Osteoblast (primary cell): ENCODE data around the gene THEM5. TPM values are rescaled to one million over a fixed set of nuclear protein-coding genes. Genes with fewer than 3 reads are reported as not detected.

Experiments
- DNase-seq: peaks from one replicate; pipeline ENCODE4 v3.0.0; 2011; ENCODE audit warnings: low spot score, mixed read lengths; ENCODE audit not compliant: insufficient read length; ENCODE audit errors: missing footprints
- H2AFZ ChIP-seq: 2 replicates; pipeline ENCODE4 v1.6.0; 2011; ENCODE audit warnings: mild to moderate bottlenecking, low read length
- H3K27ac ChIP-seq: 2 replicates; pipeline ENCODE4 v1.5.1; 2011; ENCODE audit warnings: mild to moderate bottlenecking, low read depth, low read length, moderate library complexity
- H3K27me3 ChIP-seq: 2 replicates; pipeline ENCODE4 v1.6.0; 2012; ENCODE audit warnings: mild to moderate bottlenecking, control low read depth, inconsistent platforms, low read length, moderate library complexity; ENCODE audit not compliant: insufficient read depth
- H3K36me3 ChIP-seq: 2 replicates; pipeline ENCODE4 v1.5.1; 2011; ENCODE audit warnings: mild to moderate bottlenecking, low read length, control low read depth, moderate library complexity; ENCODE audit not compliant: insufficient read depth
- H3K4me1 ChIP-seq: 2 replicates; pipeline ENCODE4 v1.5.1; 2011; ENCODE audit warnings: mild to moderate bottlenecking, low read length, control low read depth, moderate library complexity; ENCODE audit not compliant: insufficient read depth
- H3K4me2 ChIP-seq: 2 replicates; pipeline ENCODE4 v1.6.0; 2011; ENCODE audit warnings: mild to moderate bottlenecking, low read length; ENCODE audit not compliant: insufficient read depth
- H3K4me3 ChIP-seq: fragments of 200-600 bp; sonication (generic); 3 replicates; pipeline ENCODE4 v1.5.1; 2012; ENCODE audit warnings: mild to moderate bottlenecking, low read length, inconsistent platforms; ENCODE audit not compliant: insufficient read depth
- H3K79me2 ChIP-seq: 2 replicates; pipeline ENCODE4 v1.6.0; 2012; ENCODE audit warnings: mild to moderate bottlenecking, low read length, control low read depth, inconsistent platforms; ENCODE audit not compliant: insufficient read depth
- H3K9me3 ChIP-seq: 2 replicates; pipeline ENCODE4 v1.5.1; 2011; ENCODE audit warnings: low read depth, low read length, control low read depth
- H4K20me1 ChIP-seq: 2 replicates; pipeline ENCODE4 v1.6.0; 2012; ENCODE audit warnings: mild to moderate bottlenecking, low read length, control low read depth; ENCODE audit not compliant: insufficient read depth
- total RNA-seq: library from RNA; depleted of rRNA; stranded (reverse); fragments of >200 nt; gene quantifications from 2 replicates; pipeline ENCODE4 v1.2.3, GENCODE V29; 2012
- TF ChIP-seq, protein P1 (sequence below): IDR thresholded peaks from 2 replicates; pipeline ENCODE4 v1.5.1; 2011; ENCODE audit warnings: mild to moderate bottlenecking, low read depth, low read length, moderate library complexity; ENCODE audit errors: extremely low read depth

THEM5 gene
- total RNA-seq, 1 donor, result not detected

DNA sequence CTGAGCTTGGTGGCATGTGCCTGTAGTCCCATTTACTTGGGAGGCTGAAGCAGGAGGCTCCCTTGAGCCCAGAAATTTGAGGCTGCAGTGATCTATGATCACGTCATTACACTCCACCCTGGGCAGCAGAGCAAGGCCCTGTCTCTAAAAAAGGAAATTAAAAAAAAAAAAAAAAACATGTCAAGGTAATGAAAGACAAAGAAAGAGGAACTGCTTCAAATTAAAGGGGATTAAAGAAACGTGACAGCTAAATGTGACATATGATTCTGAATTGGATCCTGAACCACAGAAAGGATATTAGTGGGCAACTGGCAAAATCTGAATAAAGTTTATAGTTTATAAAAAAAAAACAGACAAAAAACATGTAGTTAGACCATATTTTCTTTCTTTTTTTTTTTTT, 10.1 kb downstream of the THEM5 start:
- peaks cover 35% of the 10 kb centered on the region for H3K4me1 ChIP-seq
- no peaks in the 10 kb centered on the region for H3K9me3 ChIP-seq
- H3K27me3 ChIP-seq, result peaks cover 34% of the 10 kb centered on the region
- H3K79me2 ChIP-seq, result no peaks in the 10 kb centered on the region
- DNase-seq, result no peak
- no peak overlapping the region for H2AFZ ChIP-seq
- no peaks in the 10 kb centered on the region for H3K36me3 ChIP-seq
- TF ChIP-seq, protein P1, sequence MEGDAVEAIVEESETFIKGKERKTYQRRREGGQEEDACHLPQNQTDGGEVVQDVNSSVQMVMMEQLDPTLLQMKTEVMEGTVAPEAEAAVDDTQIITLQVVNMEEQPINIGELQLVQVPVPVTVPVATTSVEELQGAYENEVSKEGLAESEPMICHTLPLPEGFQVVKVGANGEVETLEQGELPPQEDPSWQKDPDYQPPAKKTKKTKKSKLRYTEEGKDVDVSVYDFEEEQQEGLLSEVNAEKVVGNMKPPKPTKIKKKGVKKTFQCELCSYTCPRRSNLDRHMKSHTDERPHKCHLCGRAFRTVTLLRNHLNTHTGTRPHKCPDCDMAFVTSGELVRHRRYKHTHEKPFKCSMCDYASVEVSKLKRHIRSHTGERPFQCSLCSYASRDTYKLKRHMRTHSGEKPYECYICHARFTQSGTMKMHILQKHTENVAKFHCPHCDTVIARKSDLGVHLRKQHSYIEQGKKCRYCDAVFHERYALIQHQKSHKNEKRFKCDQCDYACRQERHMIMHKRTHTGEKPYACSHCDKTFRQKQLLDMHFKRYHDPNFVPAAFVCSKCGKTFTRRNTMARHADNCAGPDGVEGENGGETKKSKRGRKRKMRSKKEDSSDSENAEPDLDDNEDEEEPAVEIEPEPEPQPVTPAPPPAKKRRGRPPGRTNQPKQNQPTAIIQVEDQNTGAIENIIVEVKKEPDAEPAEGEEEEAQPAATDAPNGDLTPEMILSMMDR, result no peak
- H3K4me2 ChIP-seq, result no peak overlapping the region
- H3K4me3 ChIP-seq, result no peak overlapping the region
- peaks cover 3% of the 10 kb centered on the region for H4K20me1 ChIP-seq
- no peak overlapping the region for H3K27ac ChIP-seq

DNA sequence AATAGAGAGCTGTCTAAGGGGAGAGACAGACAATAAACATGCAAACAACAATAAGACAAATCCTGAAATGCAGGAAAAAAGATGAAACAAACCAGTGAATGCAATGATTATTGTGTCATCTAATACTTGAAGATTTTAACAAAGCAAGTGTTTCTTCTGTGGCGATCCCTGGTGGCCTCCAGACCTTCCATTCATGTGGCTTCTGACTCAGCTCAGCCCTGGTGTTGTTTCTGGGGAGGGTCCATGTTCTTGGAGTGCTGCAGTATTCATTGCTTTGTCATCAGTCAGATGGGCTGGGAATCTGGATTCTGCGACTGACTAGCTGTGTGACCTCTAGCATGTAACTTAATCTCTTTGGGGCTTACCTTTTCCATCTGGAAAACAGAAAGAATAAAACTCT, 12.4 kb downstream of the THEM5 start:
- H3K79me2 ChIP-seq, result no peaks in the 10 kb centered on the region
- no peak overlapping the region for H3K27ac ChIP-seq
- no peaks in the 10 kb centered on the region for H3K9me3 ChIP-seq
- no peaks in the 10 kb centered on the region for H3K36me3 ChIP-seq
- H4K20me1 ChIP-seq, result peaks cover 3% of the 10 kb centered on the region
- DNase-seq, result peak; percentile 98
- no peak overlapping the region for H2AFZ ChIP-seq
- H3K27me3 ChIP-seq, result peaks cover 48% of the 10 kb centered on the region
- H3K4me3 ChIP-seq, result no peak overlapping the region
- peak overlapping the region; percentile 6 for H3K4me2 ChIP-seq
- peaks cover 29% of the 10 kb centered on the region for H3K4me1 ChIP-seq
- TF ChIP-seq, protein P1, result no peak

DNA sequence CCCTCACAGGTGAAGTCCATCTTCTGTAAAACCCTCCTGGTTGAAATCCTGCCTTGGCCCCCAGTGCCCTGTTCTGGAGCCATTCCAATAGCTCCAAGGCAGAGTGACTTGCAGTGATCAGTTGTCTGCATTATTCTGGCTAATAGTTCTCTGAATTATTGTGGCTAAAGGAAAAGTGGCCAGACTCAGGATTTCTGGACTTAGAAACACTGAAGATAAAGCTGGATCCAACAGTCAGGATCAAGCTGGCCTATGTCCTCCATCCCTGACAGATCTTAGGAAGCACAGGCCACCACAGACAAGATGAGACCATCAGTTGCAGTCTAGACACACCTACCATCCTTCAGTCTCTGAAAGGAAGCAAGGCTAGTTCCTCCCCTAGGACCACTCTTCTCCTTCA, 13.1 kb downstream of the THEM5 start:
- peak; percentile 90 for DNase-seq
- Histone ChIP-seq H3K27me3 (peaks cover 54% of the 10 kb centered on the region), H3K4me3 (no peak overlapping the region), H2AFZ (no peak overlapping the region), H3K9me3 (no peaks in the 10 kb centered on the region), H3K27ac (no peak overlapping the region), H4K20me1 (peaks cover 3% of the 10 kb centered on the region), H3K79me2 (no peaks in the 10 kb centered on the region), H3K4me2 (peak overlapping the region; percentile 68), H3K4me1 (peaks cover 26% of the 10 kb centered on the region), H3K36me3 (no peaks in the 10 kb centered on the region)
- TF ChIP-seq, protein P1, result no peak

DNA sequence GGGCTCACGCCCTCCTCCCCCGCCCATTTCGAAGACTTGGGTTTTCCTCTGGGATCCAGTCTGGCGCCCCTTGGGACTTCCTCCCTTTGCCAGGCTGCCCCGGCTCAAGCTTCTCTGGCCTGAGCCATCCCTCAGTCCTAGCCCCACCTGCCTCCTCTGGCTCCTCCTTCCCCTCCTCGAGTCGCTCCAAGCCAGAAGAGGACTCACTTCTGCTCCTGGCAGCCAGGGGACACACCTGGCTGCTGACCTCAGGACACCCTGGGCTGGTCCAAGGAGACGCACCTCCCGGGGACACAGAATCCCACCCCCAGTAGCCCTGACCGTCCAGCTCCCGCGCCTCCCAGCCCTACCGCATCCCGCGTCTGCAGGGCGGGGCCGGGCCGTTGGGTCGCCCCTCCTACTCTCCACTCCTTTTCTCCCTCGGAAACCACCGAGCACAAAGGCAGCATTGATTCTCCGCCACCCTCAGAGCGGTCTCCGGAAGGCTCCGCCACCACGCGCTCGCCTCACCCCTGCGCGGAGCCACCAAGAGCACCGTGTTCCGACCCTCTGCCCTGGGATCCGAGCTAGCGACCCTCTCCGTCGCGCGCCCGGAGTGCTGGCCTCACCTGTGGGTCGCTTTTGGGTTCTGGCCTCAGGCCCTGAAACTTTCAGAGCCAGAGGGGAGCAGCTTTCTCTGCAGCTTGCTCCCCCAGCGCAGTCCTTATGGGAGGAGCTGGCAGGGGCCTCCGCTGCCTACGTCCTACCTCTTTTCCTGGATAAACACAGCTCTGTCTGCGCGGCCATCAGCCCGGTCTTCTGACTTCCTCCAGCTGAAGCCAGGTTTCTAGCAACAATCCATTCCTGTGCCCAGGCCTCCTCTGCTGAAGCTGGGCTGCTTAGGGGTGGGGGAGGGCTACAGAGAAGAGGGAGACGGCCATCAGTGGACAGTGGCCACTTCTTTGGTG, 13.8 kb downstream of the THEM5 start, which contains the start of gene C2CD4D:
Gene C2CD4D, minus strand, starts transcription at position 364 of the 947 bp plus-strand sequence. CDS start 831 bp downstream, outside the sequence.
- Histone ChIP-seq H3K4me1 (peaks cover 26% of the 10 kb centered on the region), H3K9me3 (no peaks in the 10 kb centered on the region), H3K79me2 (no peaks in the 10 kb centered on the region), H3K27me3 (peaks cover 54% of the 10 kb centered on the region), H3K36me3 (no peaks in the 10 kb centered on the region), H3K4me2 (peak within 1 kb of the TSS; percentile 68), H2AFZ (peak within 1 kb of the TSS; percentile 75), H3K27ac (no peak within 1 kb of the TSS), H4K20me1 (peaks cover 3% of the 10 kb centered on the region), H3K4me3 (peak within 1 kb of the TSS; percentile 56)
- TF ChIP-seq, protein P1, result no peak
- peak; percentile 90 for DNase-seq
